ENCODE results near the gene CRB2.

The CRB2 gene

DNA sequence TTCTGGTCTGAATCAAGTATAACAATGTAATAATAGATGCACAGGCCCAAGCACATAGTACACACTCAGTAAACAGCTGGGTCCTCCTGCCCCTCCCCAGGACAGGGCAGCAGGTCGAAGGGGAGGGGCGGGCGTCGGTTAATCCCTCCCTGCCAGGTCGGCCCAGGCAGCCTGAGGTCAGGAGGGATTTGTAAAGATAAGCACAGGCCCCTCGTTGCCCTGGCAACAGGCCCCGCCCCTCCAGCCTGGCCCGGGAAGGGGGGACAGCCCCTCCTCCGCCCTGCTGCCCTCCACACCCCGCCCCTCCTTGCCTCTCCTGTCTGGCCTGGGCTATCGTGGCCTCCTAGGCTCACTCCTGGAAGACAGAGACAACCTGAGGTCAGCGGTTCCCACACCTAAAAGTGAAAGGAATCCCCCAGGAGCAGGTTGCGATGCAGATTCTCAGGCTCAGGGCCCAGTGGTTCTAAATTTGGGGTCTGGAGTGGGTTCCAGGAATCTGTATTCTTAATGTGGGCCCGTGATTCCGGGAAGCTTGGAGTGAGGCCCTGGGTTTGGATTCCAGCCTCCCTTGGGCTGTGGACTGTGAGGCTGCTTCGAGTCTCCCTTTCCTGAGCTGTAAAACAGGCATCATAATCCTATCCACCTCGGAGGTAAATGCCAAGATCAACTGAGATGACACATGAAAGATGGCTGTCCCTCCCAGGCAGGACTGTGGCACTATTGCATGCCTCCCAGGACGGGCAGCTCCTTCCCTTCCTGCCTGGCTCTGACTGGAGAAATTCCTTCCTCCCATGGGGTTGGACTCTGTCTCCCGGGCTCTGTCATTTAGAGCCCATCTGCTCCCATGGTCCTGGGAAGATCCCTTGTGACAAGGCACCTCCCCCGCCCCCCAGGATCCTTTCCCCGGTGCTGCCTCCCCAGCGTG lies 4.4 kb downstream of the CRB2 start:
- Histone ChIP-seq H3K9ac (ENCODE audit: low read depth, low read length, poor library complexity) (no peak overlapping the region), H2AK5ac (ENCODE audit: low read depth, low read length) (peak overlapping the region; percentile 10), H3K23ac (ENCODE audit: low read depth, low read length, poor library complexity) (no peak overlapping the region), H2BK5ac (ENCODE audit: low read length) (peak overlapping the region; percentile 2), H2BK12ac (ENCODE audit: low read length) (no peak overlapping the region), H3K27ac (replicated peaks; ENCODE audit: low read length) (peak overlapping the region; percentile 70), H3K18ac (ENCODE audit: low read length) (peak overlapping the region; percentile 73), H3K79me1 (ENCODE audit: low read depth, low read length) (peaks cover 10% of the 10 kb centered on the region), H3K4me3 (ENCODE audit: low read length in 2 of 2) (peak overlapping the region in 1 of 2 donors; percentile 27), H3K27me3 (ENCODE audit: control insufficient read depth in 3 of 3, insufficient read depth in 3 of 3, low read depth in 1 of 3, low read length in 3 of 3) (no peaks in the 10 kb centered on the region), H3K4me2 (ENCODE audit: insufficient read depth, low read length, poor library complexity, severe bottlenecking) (no peak overlapping the region), H3K14ac (ENCODE audit: low read length) (no peak overlapping the region), H2AFZ (ENCODE audit: low read length) (no peak overlapping the region), H2BK15ac (ENCODE audit: low read length) (peak overlapping the region; percentile 81), H3K4me1 (ENCODE audit: control insufficient read depth in 2 of 2, insufficient read depth in 1 of 2, low read depth in 1 of 2, low read length in 2 of 2) (peaks cover 59 to 63% of the 10 kb centered on the region in 2 donors), H2BK120ac (ENCODE audit: low read depth, low read length) (peak overlapping the region; percentile 78), H4K8ac (ENCODE audit: low read depth, low read length) (no peak overlapping the region), H3K9me3 (replicated peaks in 1 of 2; ENCODE audit: control insufficient read depth in 2 of 2, insufficient read depth in 1 of 2, low read depth in 1 of 2, low read length in 2 of 2) (no peaks in the 10 kb centered on the region), H3K36me3 (replicated peaks in 1 of 2; ENCODE audit: control insufficient read depth in 2 of 2, insufficient read depth in 2 of 2, low read length in 2 of 2) (peaks cover 15 to 42% of the 10 kb centered on the region in 2 donors), H4K91ac (ENCODE audit: low read depth, low read length, poor library complexity) (no peak overlapping the region), H3K4ac (ENCODE audit: low read length) (no peak overlapping the region)
- whole genome bisulfite sequencing, 2 donors (ENCODE audit: extremely low coverage in 2 of 2, insufficient read length in 2 of 2, insufficient replicate concordance in 1 of 2): no CpG with 5 or more reads among the region's 22 CpGs
- DNase-seq (ENCODE audit: low spot score): peak; percentile 95

DNA sequence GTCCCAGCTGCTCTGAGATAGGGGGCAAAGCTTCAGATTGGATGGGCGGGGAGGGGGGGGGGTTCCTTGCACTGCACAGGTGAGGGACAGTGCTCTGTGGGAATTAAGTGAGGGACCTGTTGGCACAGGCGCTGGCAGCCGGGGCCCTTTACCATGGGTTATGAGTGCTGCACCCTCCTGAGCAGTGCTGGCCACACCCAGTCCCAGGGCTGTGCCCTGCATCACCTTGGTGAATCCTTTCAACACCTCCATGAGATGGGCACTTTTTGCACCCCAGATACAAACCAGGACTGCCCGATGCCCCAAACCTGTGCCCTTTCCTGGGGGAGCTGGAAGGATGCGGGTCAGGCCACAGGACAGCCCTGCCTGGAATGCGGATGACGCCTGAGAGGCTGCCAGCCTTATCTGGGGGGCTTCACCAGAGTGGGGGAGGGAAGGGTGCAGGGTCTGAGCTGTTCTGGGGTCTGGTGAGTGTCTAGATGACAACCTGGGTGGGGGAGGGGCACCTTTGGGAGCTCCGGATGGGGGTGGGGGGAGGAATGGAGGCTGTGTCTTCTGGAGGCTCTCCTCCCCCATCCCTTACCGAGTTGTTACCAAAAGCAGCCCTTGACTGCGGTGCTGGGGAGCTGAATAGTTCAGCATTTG lies 5.2 kb downstream of the CRB2 start:
- Histone ChIP-seq H4K91ac (ENCODE audit: low read depth, low read length, poor library complexity) (peak overlapping the region; percentile 74), H3K18ac (ENCODE audit: low read length) (peak overlapping the region; percentile 39), H2BK5ac (ENCODE audit: low read length) (peak overlapping the region; percentile 55), H3K4me1 (ENCODE audit: control insufficient read depth in 2 of 2, insufficient read depth in 1 of 2, low read depth in 1 of 2, low read length in 2 of 2) (peaks cover 57 to 61% of the 10 kb centered on the region in 2 donors), H3K36me3 (replicated peaks in 1 of 2; ENCODE audit: control insufficient read depth in 2 of 2, insufficient read depth in 2 of 2, low read length in 2 of 2) (peaks cover 19 to 50% of the 10 kb centered on the region in 2 donors), H3K9me3 (replicated peaks in 1 of 2; ENCODE audit: control insufficient read depth in 2 of 2, insufficient read depth in 1 of 2, low read depth in 1 of 2, low read length in 2 of 2) (no peaks in the 10 kb centered on the region), H4K8ac (ENCODE audit: low read depth, low read length) (peak overlapping the region; percentile 75), H2BK120ac (ENCODE audit: low read depth, low read length) (peak overlapping the region; percentile 78), H3K27ac (replicated peaks; ENCODE audit: low read length) (peak overlapping the region; percentile 17), H3K14ac (ENCODE audit: low read length) (peak overlapping the region; percentile 83), H3K4ac (ENCODE audit: low read length) (peak overlapping the region; percentile 90), H3K4me3 (ENCODE audit: low read length in 2 of 2) (no peak overlapping the region), H2BK15ac (ENCODE audit: low read length) (peak overlapping the region; percentile 81), H3K23ac (ENCODE audit: low read depth, low read length, poor library complexity) (peak overlapping the region; percentile 35), H3K79me1 (ENCODE audit: low read depth, low read length) (peaks cover 16% of the 10 kb centered on the region), H2AFZ (ENCODE audit: low read length) (no peak overlapping the region), H2AK5ac (ENCODE audit: low read depth, low read length) (peak overlapping the region; percentile 10), H3K9ac (ENCODE audit: low read depth, low read length, poor library complexity) (peak overlapping the region; percentile 74), H2BK12ac (ENCODE audit: low read length) (peak overlapping the region; percentile 96), H3K4me2 (ENCODE audit: insufficient read depth, low read length, poor library complexity, severe bottlenecking) (no peak overlapping the region), H3K27me3 (ENCODE audit: control insufficient read depth in 3 of 3, insufficient read depth in 3 of 3, low read depth in 1 of 3, low read length in 3 of 3) (no peaks in the 10 kb centered on the region)
- no peak for DNase-seq (ENCODE audit: low spot score)
- WGBS, 2 donors (ENCODE audit: extremely low coverage in 2 of 2, insufficient read length in 2 of 2, insufficient replicate concordance in 1 of 2): no CpG with 5 or more reads among the region's 10 CpGs

GRCh38 chr9:123361731-123362510 lies 5.9 kb downstream of the CRB2 start:
- Histone ChIP-seq H3K9me3 (replicated peaks in 1 of 2; ENCODE audit: control insufficient read depth in 2 of 2, insufficient read depth in 1 of 2, low read depth in 1 of 2, low read length in 2 of 2) (no peaks in the 10 kb centered on the region), H4K8ac (ENCODE audit: low read depth, low read length) (no peak overlapping the region), H2BK12ac (ENCODE audit: low read length) (no peak overlapping the region), H2BK5ac (ENCODE audit: low read length) (peak overlapping the region; percentile 92), H3K4me3 (ENCODE audit: low read length in 2 of 2) (no peak overlapping the region), H3K9ac (ENCODE audit: low read depth, low read length, poor library complexity) (no peak overlapping the region), H2AFZ (ENCODE audit: low read length) (no peak overlapping the region), H3K23ac (ENCODE audit: low read depth, low read length, poor library complexity) (peak overlapping the region; percentile 70), H3K4me1 (ENCODE audit: control insufficient read depth in 2 of 2, insufficient read depth in 1 of 2, low read depth in 1 of 2, low read length in 2 of 2) (peaks cover 57 to 61% of the 10 kb centered on the region in 2 donors), H2BK120ac (ENCODE audit: low read depth, low read length) (peak overlapping the region; percentile 61), H3K4me2 (ENCODE audit: insufficient read depth, low read length, poor library complexity, severe bottlenecking) (peak overlapping the region; percentile 36), H2AK5ac (ENCODE audit: low read depth, low read length) (peak overlapping the region; percentile 10), H3K18ac (ENCODE audit: low read length) (peak overlapping the region; percentile 94), H4K91ac (ENCODE audit: low read depth, low read length, poor library complexity) (peak overlapping the region; percentile 77), H3K14ac (ENCODE audit: low read length) (no peak overlapping the region), H3K36me3 (replicated peaks in 1 of 2; ENCODE audit: control insufficient read depth in 2 of 2, insufficient read depth in 2 of 2, low read length in 2 of 2) (peaks cover 21 to 56% of the 10 kb centered on the region in 2 donors), H2BK15ac (ENCODE audit: low read length) (peak overlapping the region; percentile 80), H3K4ac (ENCODE audit: low read length) (peak overlapping the region; percentile 71), H3K79me1 (ENCODE audit: low read depth, low read length) (peaks cover 17% of the 10 kb centered on the region), H3K27ac (replicated peaks; ENCODE audit: low read length) (peak overlapping the region; percentile 43), H3K27me3 (ENCODE audit: control insufficient read depth in 3 of 3, insufficient read depth in 3 of 3, low read depth in 1 of 3, low read length in 3 of 3) (no peaks in the 10 kb centered on the region)
- WGBS, 2 donors (ENCODE audit: extremely low coverage in 2 of 2, insufficient read length in 2 of 2, insufficient replicate concordance in 1 of 2): no CpG with 5 or more reads among the region's 11 CpGs
- DNase-seq (ENCODE audit: low spot score): no peak

Measured in neuronal stem cell (in vitro differentiated cells).